ENCODE data around the gene SLC38A5.

GRCh38 chrX:48507246-48507645, 37.2 kb upstream of the SLC38A5 start:
- TF ChIP-seq, protein P1, sequence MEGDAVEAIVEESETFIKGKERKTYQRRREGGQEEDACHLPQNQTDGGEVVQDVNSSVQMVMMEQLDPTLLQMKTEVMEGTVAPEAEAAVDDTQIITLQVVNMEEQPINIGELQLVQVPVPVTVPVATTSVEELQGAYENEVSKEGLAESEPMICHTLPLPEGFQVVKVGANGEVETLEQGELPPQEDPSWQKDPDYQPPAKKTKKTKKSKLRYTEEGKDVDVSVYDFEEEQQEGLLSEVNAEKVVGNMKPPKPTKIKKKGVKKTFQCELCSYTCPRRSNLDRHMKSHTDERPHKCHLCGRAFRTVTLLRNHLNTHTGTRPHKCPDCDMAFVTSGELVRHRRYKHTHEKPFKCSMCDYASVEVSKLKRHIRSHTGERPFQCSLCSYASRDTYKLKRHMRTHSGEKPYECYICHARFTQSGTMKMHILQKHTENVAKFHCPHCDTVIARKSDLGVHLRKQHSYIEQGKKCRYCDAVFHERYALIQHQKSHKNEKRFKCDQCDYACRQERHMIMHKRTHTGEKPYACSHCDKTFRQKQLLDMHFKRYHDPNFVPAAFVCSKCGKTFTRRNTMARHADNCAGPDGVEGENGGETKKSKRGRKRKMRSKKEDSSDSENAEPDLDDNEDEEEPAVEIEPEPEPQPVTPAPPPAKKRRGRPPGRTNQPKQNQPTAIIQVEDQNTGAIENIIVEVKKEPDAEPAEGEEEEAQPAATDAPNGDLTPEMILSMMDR (IDR thresholded peaks at IDR 0.05), result no peak
- TF ChIP-seq REST (IDR thresholded peaks at IDR 0.05; ENCODE audit: low read depth, low read length), result no peak
- no peak for TF ChIP-seq POLR2AphosphoS5 (IDR thresholded peaks at IDR 0.05; ENCODE audit: low read depth, low read length)
- no peak for TF ChIP-seq EP300 (IDR thresholded peaks at IDR 0.05; ENCODE audit: borderline replicate concordance in 1 of 2, low read depth in 1 of 2, low read length in 1 of 2)
- TF ChIP-seq SMC3 (IDR thresholded peaks at IDR 0.05; ENCODE audit: low read depth, low read length), result no peak
- no peak for TF ChIP-seq USF2 (IDR thresholded peaks at IDR 0.05; ENCODE audit: borderline replicate concordance, low read depth, low read length)
- no peak for TF ChIP-seq TAF1 (IDR thresholded peaks at IDR 0.05; ENCODE audit: borderline replicate concordance, low read depth, low read length)
- TF ChIP-seq, protein P2, sequence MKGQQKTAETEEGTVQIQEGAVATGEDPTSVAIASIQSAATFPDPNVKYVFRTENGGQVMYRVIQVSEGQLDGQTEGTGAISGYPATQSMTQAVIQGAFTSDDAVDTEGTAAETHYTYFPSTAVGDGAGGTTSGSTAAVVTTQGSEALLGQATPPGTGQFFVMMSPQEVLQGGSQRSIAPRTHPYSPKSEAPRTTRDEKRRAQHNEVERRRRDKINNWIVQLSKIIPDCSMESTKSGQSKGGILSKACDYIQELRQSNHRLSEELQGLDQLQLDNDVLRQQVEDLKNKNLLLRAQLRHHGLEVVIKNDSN (IDR thresholded peaks at IDR 0.05; ENCODE audit: borderline replicate concordance, low read depth), result no peak
- TF ChIP-seq TEAD4 (IDR thresholded peaks at IDR 0.05; ENCODE audit: borderline replicate concordance, insufficient read depth), result no peak
- TF ChIP-seq CHD2 (IDR thresholded peaks at IDR 0.05; ENCODE audit: low read length, partially characterized antibody), result no peak
- TF ChIP-seq ZBTB33 (IDR thresholded peaks at IDR 0.05; ENCODE audit: borderline replicate concordance, low read depth), result no peak

All from SK-N-SH (cell line).